Prostate gland (tissue), 2 donors: ENCODE results near the gene PAQR9. TPM values are rescaled to one million over a fixed set of nuclear protein-coding genes. Genes with fewer than 3 reads are reported as not detected.

Experiments
- DNase-seq: peaks from one replicate; pipeline ENCODE4 v3.0.0-alpha.2; 2019; ENCODE audit warnings: low spot score
- H3K27ac ChIP-seq, 2 donors: fragments of 200-600 bp; sonication (generic); 2 replicates each; pipeline ENCODE4 v1.5.1; 2017 to 2019
- H3K27me3 ChIP-seq: fragments of 200-600 bp; sonication (generic); replicated peaks from 2 replicates; pipeline ENCODE4 v1.5.1; 2019; ENCODE audit not compliant: insufficient read depth
- H3K36me3 ChIP-seq, 2 donors: fragments of 200-600 bp; sonication (generic); 1 replicate in 1 of 2; 2 replicates in 1 of 2; pipeline versions ENCODE4 v1.5.1 to v1.8.1; 2017 to 2019
- H3K4me1 ChIP-seq: fragments of 200-600 bp; sonication (generic); replicated peaks from 2 replicates; pipeline ENCODE4 v1.5.1; 2019
- H3K4me3 ChIP-seq, 2 donors: fragments of 200-600 bp; sonication (generic); 2 replicates each; pipeline ENCODE4 v1.5.1; 2017 to 2019
- H3K9me3 ChIP-seq: fragments of 200-600 bp; sonication (generic); 2 replicates; pipeline ENCODE4 v1.5.1; 2017
- POLR2A ChIP-seq: fragments of 450-650 bp; IDR thresholded peaks from one replicate; pipeline ENCODE4 v1.6.1; 2016; ENCODE audit warnings: antibody characterized with exemption, mild to moderate bottlenecking
- POLR2AphosphoS5 ChIP-seq: sonication (generic); formaldehyde crosslinking; IDR thresholded peaks from one replicate; pipeline ENCODE4 v1.6.1; 2017; ENCODE audit warnings: antibody characterized with exemption
- WGBS: methylation state at CpG from one replicate; pipeline ENCODE4 v1.1.5; 2018; 5-methylcytosine and 5-hydroxymethylcytosine counted together
- intact Hi-C: fragments of 100-400 bp; cut with DNase I; formaldehyde crosslinking; loops from one replicate; pipeline ENCODE4 v1.14.2; 2022
- total RNA-seq, 2 donors: library from RNA; depleted of rRNA; stranded (reverse); fragments of >200 nt; gene quantifications; one replicate each; pipeline ENCODE4 v1.1.0, GENCODE V29; 2016
- TF ChIP-seq, protein P1 (sequence below), 4 experiments: fragments of 200-600 bp in 2 of 4; fragments of 450-650 bp in 2 of 4; sonication (generic) in 2 of 4; IDR thresholded peaks; 1 replicate in 3 of 4; 2 replicates in 1 of 4; pipeline ENCODE4 v1.5.1; 2016 to 2019; ENCODE audit warnings: antibody characterized with exemption in 4 of 4, mild to moderate bottlenecking in 2 of 4, moderate library complexity in 2 of 4

Gene PAQR9
- total RNA-seq, 2 donors from 2014 or later = 6.2 TPM; not detected in 1

DNA sequence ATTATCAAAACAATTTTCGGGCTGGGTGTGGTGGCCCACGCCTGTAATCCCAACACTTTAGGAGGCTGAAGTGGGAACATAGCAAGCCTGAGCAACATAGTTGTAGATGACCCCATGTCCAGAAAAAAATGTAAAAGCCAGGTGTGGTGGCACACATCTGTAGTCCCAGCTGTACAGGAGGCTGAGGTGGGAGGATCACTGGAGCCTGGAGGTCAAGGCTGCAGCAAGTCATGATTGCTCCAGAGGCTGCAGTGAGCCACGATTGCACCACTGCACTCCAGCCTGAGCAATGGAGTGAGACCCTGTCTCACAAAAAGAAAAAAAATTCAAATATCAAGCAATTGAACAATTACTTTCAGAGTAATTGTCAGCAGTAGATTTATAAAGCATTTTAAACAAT, 8.0 kb upstream of the PAQR9 start:
- H3K4me1 ChIP-seq = no peaks in the 10 kb centered on the region
- WGBS = 81% methylated on average over 3 of the region's 3 CpGs
- intact Hi-C loops = no loop called here
- H3K9me3 ChIP-seq = no peaks in the 10 kb centered on the region
- no peak overlapping the region for H3K4me3 ChIP-seq
- no peaks in the 10 kb centered on the region for H3K36me3 ChIP-seq
- no peak for TF ChIP-seq POLR2A
- no peak for TF ChIP-seq POLR2AphosphoS5
- TF ChIP-seq, protein P1, sequence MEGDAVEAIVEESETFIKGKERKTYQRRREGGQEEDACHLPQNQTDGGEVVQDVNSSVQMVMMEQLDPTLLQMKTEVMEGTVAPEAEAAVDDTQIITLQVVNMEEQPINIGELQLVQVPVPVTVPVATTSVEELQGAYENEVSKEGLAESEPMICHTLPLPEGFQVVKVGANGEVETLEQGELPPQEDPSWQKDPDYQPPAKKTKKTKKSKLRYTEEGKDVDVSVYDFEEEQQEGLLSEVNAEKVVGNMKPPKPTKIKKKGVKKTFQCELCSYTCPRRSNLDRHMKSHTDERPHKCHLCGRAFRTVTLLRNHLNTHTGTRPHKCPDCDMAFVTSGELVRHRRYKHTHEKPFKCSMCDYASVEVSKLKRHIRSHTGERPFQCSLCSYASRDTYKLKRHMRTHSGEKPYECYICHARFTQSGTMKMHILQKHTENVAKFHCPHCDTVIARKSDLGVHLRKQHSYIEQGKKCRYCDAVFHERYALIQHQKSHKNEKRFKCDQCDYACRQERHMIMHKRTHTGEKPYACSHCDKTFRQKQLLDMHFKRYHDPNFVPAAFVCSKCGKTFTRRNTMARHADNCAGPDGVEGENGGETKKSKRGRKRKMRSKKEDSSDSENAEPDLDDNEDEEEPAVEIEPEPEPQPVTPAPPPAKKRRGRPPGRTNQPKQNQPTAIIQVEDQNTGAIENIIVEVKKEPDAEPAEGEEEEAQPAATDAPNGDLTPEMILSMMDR (IDR thresholded peaks at IDR 0.05) = no peak
- DNase-seq = no peak
- no peaks in the 10 kb centered on the region for H3K27me3 ChIP-seq
- H3K27ac ChIP-seq = no peak overlapping the region

DNA sequence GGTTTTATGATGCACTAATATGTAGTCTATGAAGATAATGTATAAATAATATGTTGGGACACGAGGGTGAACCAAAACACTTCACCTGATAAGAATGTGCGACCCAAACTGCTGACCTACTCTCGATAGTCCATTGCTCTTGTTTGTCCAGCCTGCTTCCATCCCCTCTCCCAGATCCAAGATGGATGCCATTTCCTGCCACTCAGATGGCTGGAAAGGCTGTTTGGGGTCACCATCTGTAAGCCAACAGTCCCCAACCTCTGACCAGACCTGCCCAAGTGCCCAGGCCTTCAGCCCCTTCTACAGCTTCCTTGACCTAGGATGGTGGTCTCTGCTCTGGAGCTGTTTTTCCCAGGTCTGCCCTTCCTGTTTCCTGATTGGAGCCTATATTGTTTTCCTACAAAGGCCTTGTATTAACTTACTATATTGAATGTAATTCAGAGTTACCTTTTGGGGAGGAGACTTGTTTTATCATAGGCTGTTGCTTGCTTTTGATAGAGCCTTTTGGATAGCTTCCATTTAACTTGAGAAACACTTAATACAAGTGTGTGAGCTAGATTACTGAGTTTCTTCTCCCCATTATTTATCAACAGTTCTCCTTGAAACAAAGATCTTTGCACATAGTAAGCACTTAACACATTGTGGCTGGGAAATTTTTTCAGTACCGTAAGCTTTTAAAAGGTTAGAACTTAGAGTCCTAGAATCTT, 5.0 kb upstream of the PAQR9 start:
- no peak for DNase-seq
- Histone ChIP-seq H3K27me3 (no peaks in the 10 kb centered on the region), H3K4me1 (no peaks in the 10 kb centered on the region), H3K27ac (no peak overlapping the region), H3K36me3 (no peaks in the 10 kb centered on the region), H3K9me3 (no peaks in the 10 kb centered on the region), H3K4me3 (no peak overlapping the region)
- TF ChIP-seq POLR2A = no peak
- TF ChIP-seq, protein P1 (IDR thresholded peaks at IDR 0.05) = no peak
- TF ChIP-seq POLR2AphosphoS5 = no peak
- intact Hi-C loops = no loop called here
- 87% methylated on average over 4 of the region's 4 CpGs for WGBS

DNA sequence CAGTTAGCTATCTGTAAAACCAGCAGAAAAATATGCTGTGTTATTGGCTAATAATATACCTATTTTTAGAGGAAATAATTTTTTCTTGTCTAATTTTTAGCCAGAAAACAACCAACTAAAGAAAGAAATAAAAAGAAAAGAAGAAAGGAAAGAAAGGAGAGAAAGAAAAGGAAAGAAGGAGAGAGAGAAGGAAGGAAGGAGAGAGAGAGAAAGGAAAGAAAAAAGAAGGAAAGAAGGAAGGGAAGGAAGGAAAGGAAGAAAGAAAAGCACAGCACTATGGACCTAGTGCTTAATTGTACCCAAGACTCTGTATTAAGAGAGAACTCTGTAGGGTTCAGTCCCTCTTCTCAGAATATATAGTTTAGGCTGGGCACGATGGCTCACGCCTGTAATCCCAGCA, 3.3 kb upstream of the PAQR9 start:
- H3K36me3 ChIP-seq = no peaks in the 10 kb centered on the region

DNA sequence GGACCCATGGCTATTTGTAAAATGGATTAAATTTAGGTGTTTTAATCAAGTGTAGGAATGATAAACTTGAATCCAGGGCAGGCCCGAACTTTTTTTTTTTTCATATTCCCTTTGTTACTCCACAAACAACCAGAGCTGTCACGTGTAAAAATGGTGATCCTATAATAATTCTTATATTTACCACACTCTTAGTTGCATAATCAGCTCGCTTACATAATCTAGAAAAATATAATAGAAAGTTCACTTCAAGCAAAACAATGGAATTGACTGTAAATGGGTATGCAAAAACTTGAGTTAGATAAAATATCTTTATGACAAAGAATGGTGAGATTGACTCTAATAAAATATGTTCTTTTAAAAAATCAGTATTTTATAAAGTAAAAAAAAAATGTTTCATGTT, 2.1 kb upstream of the PAQR9 start:
- Histone ChIP-seq H3K27ac (no peak overlapping the region), H3K27me3 (peaks cover 8% of the 10 kb centered on the region), H3K9me3 (no peaks in the 10 kb centered on the region), H3K36me3 (no peaks in the 10 kb centered on the region), H3K4me1 (no peaks in the 10 kb centered on the region), H3K4me3 (no peak overlapping the region)
- intact Hi-C loops = no loop called here
- WGBS = 88% methylated on average over 3 of the region's 3 CpGs
- DNase-seq = no peak
- TF ChIP-seq POLR2A (no peak), POLR2AphosphoS5 (no peak)
- TF ChIP-seq, protein P1 (IDR thresholded peaks at IDR 0.05) = no peak

More for the DNA sequence above, 3.3 kb upstream of the PAQR9 start:
- intact Hi-C loops = no loop called here
- Histone ChIP-seq H3K9me3 (no peaks in the 10 kb centered on the region), H3K27ac (no peak overlapping the region), H3K27me3 (peaks cover 8% of the 10 kb centered on the region), H3K4me1 (no peaks in the 10 kb centered on the region), H3K4me3 (no peak overlapping the region)
- TF ChIP-seq POLR2A (no peak), POLR2AphosphoS5 (no peak)
- TF ChIP-seq, protein P1 (IDR thresholded peaks at IDR 0.05) = no peak
- 96% methylated on average over 2 of the region's 2 CpGs for WGBS
- DNase-seq = no peak

DNA sequence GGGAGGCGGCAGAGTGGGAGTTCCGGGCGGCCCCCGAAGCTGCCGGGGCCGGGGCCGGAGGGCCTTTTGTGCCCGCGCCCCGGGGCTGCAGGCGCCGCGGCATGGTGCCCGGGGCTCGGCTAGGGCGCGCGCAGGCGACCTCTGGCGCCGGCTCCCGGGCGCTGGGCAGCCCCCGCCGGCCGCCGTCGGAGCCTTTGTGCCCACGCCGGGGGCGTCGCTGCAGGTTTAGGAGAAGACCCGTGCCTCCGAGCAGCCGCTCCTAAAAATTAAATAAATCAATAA, 299 bp downstream of the PAQR9 start:
- Histone ChIP-seq H3K27ac (no peak overlapping the region), H3K27me3 (peaks cover 8% of the 10 kb centered on the region), H3K4me1 (no peaks in the 10 kb centered on the region), H3K36me3 (no peaks in the 10 kb centered on the region), H3K4me3 (peak overlapping the region; percentile 37 to 39), H3K9me3 (no peaks in the 10 kb centered on the region)
- WGBS = 2% methylated on average over 30 of the region's 35 CpGs
- no peak for DNase-seq
- TF ChIP-seq, protein P1 (IDR thresholded peaks at IDR 0.05) = no peak
- no peak for TF ChIP-seq POLR2AphosphoS5
- intact Hi-C loops = no loop called here
